Bronchial epithelial cell (primary cell): ENCODE data around the gene PTMS. TPM values are rescaled to one million over a fixed set of nuclear protein-coding genes. Genes with fewer than 3 reads are reported as not detected.

Experiments used
- DNase-seq: peaks from one replicate; pipeline ENCODE4 v3.0.0-alpha.2; 2010; ENCODE audit warnings: low read depth
- FAIRE-seq: peaks from 2 replicates; lab custom pipeline; 2011; peaks lifted over from hg19 to GRCh38; lab: Jason Lieb, UNC
- H3K27me3 ChIP-seq: 2 replicates; pipeline ENCODE4 v1.5.1; 2011; ENCODE audit warnings: low read length; ENCODE audit not compliant: control insufficient read depth, insufficient read depth
- H3K36me3 ChIP-seq: 2 replicates; pipeline ENCODE4 v1.5.1; 2011; ENCODE audit warnings: low read length; ENCODE audit not compliant: control insufficient read depth, insufficient read depth
- H3K4me3 ChIP-seq: 2 replicates; pipeline ENCODE4 v1.5.1; 2011; ENCODE audit warnings: mild to moderate bottlenecking, low read depth, low read length, control low read depth
- total RNA-seq: library from RNA; depleted of rRNA; stranded (reverse); fragments of >200 nt; gene quantifications from 2 replicates; pipeline ENCODE4 v1.2.1, GENCODE V29; 2014
- TF ChIP-seq, protein P1 (sequence below): IDR thresholded peaks from 2 replicates; pipeline ENCODE4 v1.5.1; 2011; ENCODE audit warnings: mild to moderate bottlenecking, moderate library complexity, low read length, control low read depth, inconsistent platforms; ENCODE audit not compliant: insufficient read depth, severe bottlenecking

PTMS gene
- total RNA-seq, 1 donor from 2014 or later: 17.6 TPM

GRCh38 chr12:6764011-6764828 lies 1.9 kb upstream of the PTMS start:
- FAIRE-seq (no peak), DNase-seq (peak; percentile 95)
- TF ChIP-seq, protein P1, sequence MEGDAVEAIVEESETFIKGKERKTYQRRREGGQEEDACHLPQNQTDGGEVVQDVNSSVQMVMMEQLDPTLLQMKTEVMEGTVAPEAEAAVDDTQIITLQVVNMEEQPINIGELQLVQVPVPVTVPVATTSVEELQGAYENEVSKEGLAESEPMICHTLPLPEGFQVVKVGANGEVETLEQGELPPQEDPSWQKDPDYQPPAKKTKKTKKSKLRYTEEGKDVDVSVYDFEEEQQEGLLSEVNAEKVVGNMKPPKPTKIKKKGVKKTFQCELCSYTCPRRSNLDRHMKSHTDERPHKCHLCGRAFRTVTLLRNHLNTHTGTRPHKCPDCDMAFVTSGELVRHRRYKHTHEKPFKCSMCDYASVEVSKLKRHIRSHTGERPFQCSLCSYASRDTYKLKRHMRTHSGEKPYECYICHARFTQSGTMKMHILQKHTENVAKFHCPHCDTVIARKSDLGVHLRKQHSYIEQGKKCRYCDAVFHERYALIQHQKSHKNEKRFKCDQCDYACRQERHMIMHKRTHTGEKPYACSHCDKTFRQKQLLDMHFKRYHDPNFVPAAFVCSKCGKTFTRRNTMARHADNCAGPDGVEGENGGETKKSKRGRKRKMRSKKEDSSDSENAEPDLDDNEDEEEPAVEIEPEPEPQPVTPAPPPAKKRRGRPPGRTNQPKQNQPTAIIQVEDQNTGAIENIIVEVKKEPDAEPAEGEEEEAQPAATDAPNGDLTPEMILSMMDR: no peak
- Histone ChIP-seq H3K27me3 (no peaks in the 10 kb centered on the region), H3K36me3 (no peaks in the 10 kb centered on the region), H3K4me3 (peak overlapping the region; percentile 23)

DNA sequence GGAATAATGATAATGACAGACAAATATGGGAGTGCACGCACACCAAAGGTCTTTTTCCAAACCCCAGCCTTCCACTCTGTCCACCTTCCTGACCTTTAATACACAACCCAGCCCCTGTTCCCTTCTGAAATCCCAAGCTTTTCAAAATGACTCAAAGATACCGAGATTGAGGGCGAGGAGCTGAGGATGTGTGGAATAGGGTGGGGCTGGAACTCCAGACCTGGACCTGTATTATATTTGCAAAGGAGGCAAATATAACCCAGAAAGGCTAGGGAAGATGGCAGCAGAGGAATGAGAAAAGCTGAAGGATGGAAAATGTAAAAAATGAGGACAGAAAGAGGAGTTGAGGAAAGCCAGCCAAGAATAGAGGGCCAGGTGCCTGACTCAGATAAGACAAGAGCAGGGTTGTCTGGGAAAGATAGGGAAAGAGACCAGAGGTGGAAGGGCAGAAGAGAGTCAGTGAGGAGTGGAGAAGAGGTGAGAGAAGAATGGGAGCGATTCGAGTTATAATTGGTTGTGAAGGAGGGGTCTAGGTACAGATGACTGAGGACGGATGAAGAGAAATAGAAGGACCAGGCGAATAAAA lies 1.0 kb upstream of the PTMS start:
- DNase-seq (no peak), FAIRE-seq (no peak)
- peak overlapping the region; percentile 73 for H3K4me3 ChIP-seq
- peaks cover 4% of the 10 kb centered on the region for H3K36me3 ChIP-seq
- H3K27me3 ChIP-seq: no peaks in the 10 kb centered on the region
- TF ChIP-seq, protein P1: no peak

GRCh38 chr12:6766651-6767349 lies 637 bp downstream of the PTMS start:
- peaks cover 7% of the 10 kb centered on the region for H3K36me3 ChIP-seq
- no peaks in the 10 kb centered on the region for H3K27me3 ChIP-seq
- DNase-seq: no peak
- no peak for FAIRE-seq
- H3K4me3 ChIP-seq: peak overlapping the region; percentile 73
- TF ChIP-seq, protein P1: peak; percentile 69

- TF ChIP-seq, protein P1: no peak
- Histone ChIP-seq H3K27me3 (no peaks in the 10 kb centered on the region), H3K36me3 (peaks cover 7% of the 10 kb centered on the region), H3K4me3 (peak overlapping the region; percentile 73)
- FAIRE-seq (no peak), DNase-seq (no peak)
Measured at GRCh38 chr12:6767353-6768319, 1.5 kb downstream of the PTMS start.

DNA sequence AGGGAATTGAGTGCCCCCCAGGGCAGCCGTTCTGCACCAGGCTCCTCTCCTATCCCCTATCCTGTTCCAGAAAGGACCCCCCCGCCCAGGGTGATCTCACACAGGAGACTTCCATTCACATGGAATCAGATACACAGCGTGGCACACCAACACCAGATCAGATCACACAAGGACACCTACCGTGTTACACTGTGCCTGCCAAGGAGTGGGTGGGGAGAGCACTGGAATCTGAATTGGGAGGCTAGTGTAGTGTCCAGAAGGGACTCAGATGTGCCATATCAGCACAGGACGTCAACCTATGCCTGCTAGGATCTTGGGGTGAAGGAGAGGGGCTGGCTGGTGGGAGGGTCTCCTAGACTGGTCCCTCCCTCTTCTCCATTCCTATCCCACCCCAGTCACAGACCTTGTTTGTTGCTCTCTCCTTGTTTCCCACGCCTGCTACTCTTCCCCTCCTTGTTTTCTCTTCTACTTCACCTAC lies 2.3 kb downstream of the PTMS start:
- FAIRE-seq: peak; percentile 73
- TF ChIP-seq, protein P1: no peak
- DNase-seq: no peak
- H3K36me3 ChIP-seq: peaks cover 7% of the 10 kb centered on the region
- H3K27me3 ChIP-seq: no peaks in the 10 kb centered on the region
- H3K4me3 ChIP-seq: peak overlapping the region; percentile 73
